NCI-H1694 treated with DMSO at 0.1 percent for 48 hours (cell line): ENCODE results near the gene GSTT2.
"Not testable (repeated sequence)": the region's sequence is repeated elsewhere in the genome, so short reads cannot be mapped to it uniquely, and the experiment has no call there.

Source experiments
- DNase-seq: peaks from one replicate; lab custom pipeline; 2025; lab: John Stamatoyannopoulos, UW

Gene GSTT2

DNA sequence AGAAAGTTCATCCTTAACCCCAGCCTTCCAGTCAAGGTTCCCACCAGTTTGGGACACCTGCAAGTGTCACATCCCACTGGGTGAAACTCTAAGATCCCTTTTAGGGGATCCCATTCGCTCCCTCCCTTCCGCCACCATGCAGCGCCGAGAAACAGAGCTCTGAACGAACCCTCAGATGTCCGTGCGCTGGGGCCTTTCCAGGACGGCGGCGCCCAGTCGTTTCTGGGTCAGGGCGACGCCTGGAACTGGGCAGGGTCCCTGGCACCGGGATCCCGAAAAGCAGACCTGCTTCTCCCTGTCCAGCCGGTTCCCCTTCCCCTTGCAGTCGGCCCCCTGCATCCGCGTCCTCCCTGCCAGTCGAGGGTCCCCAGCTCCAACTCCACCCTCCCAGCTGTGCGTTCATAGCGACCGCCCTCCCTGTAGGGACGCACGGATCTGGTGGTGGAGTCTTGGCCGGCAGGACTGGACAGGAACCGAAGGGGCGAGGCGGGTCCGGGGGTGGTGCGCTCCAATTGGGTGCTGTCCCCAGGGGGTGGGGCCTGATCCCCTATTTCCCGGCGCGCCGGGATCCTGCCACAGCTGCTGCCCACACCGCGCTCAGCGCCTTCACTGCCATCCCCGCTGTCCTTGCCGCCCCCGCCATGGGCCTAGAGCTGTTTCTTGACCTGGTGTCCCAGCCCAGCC lies at the start of gene GSTT2:
GSTT2 (plus strand) TSS at position 578 of the 684 bp plus-strand sequence.
- not testable (repeated sequence) for DNase-seq

DNA sequence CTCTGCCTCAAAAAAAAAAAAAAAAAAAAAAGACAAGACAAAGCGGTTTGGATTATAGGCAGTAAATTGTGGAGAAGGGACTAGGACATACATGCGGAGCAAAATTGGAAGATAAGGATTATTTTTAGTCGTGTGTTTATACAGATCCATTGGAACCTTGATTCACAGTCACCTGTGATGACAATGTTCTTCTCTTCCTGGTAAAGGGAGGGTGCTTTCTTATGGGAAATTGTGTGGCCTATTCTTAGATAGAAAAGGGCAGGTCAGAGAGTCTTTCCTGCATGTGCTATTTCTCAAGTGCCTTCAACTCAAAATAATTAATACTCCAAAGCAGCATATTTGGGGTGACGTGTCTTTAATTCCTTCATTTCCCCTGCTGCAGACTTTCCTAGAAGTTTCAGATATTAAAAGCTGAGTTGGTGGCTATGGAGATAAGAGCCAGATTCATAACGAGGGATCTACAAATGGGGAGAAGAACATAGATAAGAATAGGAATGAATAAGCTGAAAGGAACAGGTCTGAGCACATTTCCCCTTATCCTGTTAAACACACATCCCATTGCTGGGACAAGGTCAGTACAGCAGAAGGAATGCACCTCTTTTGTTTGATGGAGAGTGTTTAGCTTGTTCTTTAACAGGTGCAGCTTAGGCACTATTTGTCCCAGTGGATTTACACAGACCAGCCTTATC lies 41.5 kb upstream of the GSTT2 start:
- no peak for DNase-seq

DNA sequence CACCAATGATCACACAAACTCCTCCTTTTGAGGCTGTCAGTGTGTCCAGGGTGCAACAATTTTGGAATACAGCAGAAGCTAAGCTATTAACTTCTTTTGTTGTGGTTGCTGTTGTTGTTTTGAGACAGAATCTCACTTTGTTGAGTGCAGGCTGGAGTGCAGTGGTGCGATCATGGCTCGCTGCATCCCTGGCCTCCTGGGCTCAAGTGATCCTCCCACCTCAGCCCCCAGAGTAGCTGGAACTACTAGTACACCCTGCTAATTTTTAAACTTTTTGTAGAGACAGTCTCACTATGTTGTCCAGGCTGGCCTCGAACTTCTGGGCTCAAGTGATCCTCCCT lies 40.9 kb upstream of the GSTT2 start:
- DNase-seq = no peak

DNA sequence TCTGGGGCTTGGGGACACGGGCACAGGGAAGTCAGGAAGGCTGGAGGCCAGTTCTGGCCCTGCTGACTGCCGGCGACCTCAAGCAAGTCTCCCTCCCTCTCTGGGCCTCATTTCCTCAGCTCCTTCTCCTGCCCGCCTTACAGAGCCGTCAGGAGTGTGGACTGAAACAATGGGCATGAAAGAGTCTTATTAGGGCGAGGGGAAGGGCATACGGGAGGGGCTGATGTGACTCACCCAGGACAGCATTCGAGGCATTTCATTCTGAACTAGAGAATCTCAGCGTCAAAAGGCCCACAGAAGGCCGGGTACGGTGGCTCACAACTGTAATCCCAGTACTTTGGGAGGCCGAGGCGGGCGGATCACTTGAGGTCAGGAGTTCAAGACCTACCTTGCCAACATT lies 39.8 kb upstream of the GSTT2 start:
- not testable (repeated sequence) for DNase-seq

DNA sequence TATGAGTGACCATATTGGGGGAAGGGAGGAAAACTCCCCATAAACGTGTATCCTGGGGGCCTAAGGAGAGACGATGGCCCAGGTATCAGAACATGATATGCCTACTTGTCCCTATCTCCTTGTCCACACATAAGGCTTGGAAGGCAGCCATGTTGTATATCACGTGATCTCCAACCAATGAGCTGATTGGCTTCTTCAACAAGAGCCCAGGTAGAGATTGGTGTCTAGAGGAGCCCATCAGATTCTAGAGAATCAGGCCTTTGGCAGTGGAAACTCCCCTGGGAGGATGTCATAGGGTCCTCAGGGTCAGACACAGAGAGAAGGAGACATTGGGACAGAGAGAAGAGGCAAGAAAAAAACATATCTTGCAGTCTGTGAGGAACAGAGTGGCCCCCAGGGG lies 32.5 kb upstream of the GSTT2 start:
- DNase-seq = not testable (repeated sequence)

DNA sequence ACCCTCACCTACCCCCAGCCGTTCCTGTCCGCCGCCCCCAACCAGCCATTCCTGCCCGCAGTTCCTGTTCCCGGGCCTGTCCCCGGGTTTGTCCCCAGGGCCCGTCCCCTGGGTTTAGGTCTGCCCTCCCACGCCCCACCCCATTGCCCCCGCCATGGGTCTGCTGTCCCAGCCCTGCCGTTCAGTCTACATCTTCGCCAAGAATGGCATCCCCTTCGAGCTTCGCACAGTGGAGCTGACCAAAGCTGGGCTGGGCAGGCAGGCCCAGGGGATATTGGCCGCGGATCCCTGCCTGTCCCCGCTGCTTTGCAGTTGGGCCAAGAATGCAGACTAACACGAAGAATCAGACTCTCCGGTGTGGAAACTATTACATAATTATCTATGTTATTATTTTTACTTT lies 30.2 kb upstream of the GSTT2 start:
- not testable (repeated sequence) for DNase-seq

DNA sequence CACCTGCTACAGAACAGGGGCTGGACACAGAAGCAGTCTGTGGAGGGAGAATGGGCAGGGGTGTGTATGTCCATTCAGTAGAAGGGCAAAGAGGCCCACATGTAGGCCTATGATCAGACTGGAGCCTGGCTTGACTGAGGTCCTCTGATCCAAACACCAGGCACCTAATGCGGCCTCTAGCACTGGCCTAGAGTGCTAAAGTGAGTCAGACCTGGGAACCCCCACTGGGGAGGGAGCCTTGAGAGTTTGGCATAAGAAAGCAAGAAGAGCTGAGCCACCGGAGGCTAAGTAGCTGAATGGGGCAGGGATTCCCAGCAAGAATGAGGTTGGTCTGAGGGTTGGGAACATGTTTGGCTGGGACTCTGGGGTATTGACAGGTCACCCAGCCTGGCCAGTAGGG lies 28.6 kb upstream of the GSTT2 start:
- DNase-seq = not testable (repeated sequence)

DNA sequence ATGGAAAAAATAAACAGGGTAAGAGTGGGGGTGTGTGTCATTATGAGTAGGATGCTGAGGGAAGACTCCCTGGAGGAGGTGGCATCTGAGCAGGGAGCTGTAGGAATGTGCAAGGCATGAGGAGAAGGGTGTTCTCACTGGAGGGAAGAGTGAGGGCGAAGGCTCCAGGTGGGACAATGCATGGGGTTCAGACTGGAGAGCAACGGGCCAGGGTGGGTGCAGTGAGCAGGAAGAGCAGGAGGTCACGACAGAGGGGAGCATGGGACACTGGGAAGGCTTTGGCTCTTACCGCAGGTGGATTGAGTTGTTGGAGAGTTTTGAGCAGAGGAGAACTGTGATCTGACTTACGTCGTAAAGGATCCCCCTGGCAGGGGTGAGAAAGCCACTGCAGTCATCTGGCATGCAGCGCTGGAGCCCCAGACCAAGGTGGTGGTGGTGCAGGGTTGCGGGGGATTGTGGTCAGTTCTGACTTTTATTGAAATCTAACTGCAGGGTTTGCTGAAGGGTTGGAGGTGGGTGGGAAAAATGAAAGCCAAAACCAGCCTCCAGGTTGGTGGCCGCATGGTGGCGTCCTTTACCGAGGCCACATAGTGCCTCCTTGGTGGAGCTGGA lies 27.0 kb upstream of the GSTT2 start:
- not testable (repeated sequence) for DNase-seq

DNA sequence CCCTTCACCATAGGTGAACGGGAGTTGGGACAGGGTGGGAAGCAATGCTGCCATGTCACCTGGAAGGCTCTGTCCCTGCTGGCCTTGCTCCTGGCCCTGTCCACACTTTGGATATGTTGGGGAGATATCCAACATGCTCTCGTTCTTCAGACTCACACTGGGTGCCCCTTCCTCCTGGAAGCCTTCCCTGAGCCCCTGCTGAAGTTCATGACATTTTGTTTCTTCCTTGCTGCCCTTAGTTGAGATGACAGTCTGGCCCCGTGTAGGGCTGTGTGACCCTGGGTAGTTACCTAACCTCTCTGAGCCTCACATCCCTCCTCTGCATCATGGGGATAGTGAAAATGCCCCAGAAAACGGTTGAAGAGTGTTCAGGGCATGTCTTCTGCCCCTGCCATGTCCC lies 26.4 kb upstream of the GSTT2 start:
- DNase-seq = not testable (repeated sequence)

DNA sequence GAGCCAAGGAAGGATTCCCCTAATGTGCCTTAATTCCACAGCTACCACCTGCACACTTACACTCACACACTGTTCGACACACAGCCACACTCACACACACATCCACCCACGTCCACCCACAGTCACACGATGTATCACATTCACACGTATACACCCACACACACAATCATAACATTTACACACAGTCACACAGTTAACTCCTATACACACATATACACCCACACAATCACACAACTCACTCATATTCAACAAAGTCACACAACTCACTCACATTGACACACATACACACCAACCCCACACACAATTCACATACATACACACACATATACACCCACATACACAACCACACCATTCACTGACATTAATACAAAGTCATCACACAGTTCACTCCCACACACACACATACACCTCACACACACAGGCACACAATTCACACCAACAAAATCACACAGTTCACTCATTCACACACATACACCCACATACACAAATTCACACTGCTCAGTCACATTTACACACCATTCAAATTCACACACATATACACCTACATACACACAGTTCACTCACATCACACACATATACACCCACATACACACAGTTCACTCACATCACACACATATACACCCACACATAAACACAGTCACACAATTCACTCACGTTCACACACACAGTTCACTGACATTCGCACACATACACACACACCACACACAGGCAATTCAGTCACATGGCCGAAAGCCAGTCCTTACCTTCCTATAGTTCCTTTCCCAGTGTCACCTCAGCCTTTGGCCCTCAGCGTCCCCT lies 25.5 kb upstream of the GSTT2 start:
- not testable (repeated sequence) for DNase-seq

DNA sequence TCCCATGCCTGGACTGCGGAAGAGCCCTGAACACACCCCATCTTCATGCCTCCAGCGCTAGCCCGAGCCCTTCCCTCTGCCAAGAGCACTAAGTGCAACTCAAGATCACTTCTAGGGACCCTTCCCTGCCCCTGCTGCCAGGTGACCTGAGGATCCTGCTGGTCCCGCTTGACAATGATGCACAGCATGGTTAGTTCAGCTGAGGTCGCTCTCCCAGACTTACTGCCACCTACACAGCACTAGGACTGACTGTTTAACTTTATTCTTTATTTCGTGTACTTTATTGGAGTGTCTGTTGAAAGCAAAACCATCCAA lies 25.0 kb upstream of the GSTT2 start:
- DNase-seq = not testable (repeated sequence)

DNA sequence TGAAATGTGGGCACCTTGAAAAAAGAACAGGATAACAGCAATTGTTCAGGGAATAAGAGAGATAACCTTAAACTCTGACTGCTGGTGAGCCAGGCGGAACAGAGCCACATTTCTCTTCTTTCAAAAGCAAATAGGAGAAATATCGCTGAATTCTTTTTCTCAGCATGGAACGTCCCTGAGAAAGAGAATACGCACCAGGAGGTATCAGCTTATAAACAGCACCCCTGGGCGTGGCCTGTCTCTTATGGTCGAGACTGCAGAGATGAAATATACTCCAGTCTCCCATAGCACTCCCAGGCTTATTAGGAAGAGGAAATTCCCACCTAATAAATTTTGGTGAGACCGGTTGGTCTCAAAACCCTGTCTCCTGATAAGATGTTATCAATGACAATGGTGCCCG lies 24.0 kb upstream of the GSTT2 start:
- DNase-seq = not testable (repeated sequence)

DNA sequence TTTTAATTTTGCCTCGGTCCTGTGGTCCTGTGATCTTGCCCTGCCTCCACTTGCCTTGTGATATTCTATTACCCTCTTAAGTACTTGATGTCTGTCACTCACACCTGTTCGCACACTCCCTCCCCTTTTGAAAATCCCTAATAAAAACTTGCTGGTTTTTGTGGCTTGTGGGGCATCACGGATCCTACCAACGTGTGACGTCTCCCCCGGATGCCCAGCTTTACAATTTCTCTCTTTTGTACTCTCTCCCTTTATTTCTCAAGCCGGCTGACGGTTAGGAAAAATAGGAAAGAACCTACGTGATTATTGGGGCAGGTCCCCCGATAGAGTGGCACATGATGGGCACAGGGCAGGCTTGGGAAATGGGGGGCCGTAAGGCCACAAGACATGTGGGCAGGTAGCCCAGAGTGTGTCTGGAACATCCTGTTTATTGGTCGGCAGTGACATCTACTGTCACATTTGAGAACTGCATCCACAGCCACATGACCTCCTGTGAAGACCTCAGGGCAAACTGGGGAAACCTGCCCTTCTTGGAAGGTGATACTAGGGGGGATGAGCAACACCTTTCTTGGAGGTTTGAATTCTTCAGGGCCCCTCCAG lies 23.5 kb upstream of the GSTT2 start:
- DNase-seq = peak; percentile 58

DNA sequence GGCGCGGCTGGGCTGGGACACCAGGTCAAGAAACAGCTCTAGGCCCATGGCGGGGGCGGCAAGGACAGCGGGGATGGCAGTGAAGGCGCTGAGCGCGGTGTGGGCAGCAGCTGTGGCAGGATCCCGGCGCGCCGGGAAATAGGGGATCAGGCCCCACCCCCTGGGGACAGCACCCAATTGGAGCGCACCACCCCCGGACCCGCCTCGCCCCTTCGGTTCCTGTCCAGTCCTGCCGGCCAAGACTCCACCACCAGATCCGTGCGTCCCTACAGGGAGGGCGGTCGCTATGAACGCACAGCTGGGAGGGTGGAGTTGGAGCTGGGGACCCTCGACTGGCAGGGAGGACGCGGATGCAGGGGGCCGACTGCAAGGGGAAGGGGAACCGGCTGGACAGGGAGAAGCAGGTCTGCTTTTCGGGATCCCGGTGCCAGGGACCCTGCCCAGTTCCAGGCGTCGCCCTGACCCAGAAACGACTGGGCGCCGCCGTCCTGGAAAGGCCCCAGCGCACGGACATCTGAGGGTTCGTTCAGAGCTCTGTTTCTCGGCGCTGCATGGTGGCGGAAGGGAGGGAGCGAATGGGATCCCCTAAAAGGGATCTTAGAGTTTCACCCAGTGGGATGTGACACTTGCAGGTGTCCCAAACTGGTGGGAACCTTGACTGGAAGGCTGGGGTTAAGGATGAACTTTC lies 18.7 kb upstream of the GSTT2 start, which contains the start of gene GSTT2B:
GSTT2B (minus strand) TSS at position 112 of the 688 bp plus-strand sequence; CDS start at position 48, 64 bp downstream.
- not testable (repeated sequence) for DNase-seq

DNA sequence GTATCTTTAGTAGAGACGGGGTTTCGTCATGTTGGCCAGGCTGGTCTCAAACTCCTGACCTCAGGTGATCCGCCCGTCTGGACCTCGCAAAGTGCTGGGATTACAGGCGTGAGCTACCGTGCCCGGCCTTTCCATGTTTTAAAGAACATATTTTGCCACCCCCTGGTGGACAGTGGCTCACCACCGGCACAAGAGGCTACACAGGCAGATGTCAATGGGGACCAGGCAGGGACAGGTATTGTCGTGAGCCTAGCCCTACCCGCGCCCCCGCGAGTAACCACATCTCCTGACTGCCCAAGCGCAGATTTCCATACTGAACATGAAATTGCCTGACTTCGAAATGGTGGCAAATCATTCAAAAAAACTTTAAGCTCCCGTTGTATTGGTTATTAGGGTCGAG lies 13.8 kb upstream of the GSTT2 start:
- DNase-seq = not testable (repeated sequence)

DNA sequence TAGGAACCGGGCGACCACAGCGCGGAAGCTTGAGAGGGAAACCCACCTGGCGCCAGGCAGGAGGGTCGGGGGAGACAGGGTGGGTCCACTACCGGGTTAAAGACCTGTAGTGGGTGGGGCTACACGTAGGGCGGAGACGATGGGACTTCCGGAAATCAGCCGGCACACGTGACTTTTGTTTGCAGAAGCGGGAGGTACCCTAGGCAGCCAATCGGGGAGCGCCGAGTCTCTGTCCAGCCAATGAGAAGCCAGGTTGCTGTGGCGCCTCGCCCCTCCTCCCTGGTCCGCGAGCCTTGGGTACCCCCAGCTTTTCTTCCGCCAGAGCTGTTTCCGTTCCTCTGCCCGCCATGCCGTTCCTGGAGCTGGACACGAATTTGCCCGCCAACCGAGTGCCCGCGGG lies 13.4 kb upstream of the GSTT2 start, which contains the start of gene DDTL:
DDTL (plus strand) TSS at position 321 of the 400 bp plus-strand sequence; CDS start at position 348, 27 bp downstream.
- DNase-seq = not testable (repeated sequence)

DNA sequence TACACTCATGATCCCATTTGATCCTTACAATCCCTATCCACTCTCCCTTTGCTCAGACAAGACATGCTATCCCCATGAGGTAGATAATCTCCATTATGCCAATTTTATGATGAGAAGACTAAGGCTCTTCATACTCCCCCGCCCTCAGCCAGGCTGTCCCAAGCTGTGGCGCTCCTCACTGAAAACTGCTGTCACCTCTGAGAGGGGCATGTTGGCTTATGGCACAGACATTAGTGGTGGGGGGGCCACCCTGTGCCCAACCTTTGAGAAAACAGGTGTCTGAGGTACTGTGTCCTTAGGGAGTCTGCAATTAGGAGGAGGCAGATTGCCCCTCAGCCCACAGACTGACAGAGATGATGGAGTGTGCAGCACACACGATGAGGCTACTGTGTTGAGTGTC lies 10.9 kb upstream of the GSTT2 start:
- DNase-seq = no peak

DNA sequence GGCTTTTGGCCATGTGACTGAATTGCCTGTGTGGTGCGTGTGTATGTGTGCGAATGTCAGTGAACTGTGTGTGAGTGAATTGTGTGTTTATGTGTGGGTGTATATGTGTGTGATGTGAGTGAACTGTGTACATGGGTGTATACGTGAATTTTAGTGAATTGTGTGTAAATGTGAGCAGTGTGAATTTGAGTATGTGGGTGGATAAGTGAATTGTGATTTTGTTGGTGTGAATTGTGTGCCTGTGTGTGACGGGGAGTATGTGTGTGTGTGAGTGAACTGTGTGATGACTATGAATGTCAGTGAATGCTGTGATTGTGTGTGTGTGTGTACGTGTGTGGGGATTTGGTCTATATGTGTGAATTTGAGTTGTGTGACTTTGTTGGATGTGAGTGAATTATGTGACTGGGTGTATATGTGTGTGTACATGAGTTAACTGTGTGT lies 9.7 kb upstream of the GSTT2 start:
- DNase-seq = no peak

DNA sequence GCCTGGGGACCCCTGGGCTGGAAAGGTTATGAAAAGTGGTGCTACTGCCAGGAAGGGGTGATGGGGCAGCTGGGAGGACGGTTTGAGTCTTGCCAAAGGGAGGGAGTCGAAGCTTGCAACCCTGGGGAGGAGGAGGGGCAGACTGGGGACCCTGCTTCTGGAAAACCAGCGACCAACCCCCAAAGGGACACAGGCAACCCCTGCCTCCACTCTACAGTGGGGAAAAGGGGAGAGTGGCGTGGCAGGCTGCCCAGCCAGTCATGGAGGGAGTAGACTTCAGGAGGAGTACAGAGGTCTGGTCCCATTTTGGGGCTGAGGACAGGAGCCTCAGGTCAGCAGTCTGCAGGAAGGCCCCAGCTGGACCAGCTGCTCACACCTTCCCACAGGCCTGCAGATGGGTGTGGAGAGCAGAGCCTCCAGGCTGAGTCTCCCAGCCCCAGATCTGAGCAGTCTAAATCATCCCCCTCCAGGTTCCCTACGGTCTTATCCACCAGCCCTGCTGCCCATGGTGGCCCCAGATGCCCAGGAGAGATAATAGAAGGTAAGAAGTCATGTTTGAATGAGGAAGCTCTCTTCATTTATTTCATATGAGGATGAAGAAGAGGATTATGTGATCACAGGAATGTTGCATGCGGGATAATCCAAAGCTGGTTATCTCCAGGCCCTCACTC lies 9.0 kb upstream of the GSTT2 start:
- no peak for DNase-seq

DNA sequence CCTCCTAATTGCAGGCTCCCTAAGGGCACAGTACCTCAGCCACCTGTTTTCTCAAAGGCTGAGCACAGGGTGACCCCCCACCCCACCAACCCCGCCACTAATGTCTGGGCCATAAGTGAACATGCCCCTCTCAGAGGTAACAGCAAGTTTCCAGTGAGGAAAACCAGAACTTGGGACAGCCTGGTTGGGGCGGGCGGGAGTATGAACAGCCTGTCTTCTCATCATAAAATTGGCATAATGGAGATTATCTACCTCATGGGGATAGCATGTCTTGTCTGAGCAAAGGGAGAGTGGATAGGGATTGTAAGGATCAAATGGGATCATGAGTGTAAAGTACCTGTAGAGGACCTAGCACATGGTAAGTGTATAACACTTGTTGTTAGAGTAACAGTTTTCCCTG lies 8.0 kb upstream of the GSTT2 start:
- DNase-seq = not testable (repeated sequence)

DNA sequence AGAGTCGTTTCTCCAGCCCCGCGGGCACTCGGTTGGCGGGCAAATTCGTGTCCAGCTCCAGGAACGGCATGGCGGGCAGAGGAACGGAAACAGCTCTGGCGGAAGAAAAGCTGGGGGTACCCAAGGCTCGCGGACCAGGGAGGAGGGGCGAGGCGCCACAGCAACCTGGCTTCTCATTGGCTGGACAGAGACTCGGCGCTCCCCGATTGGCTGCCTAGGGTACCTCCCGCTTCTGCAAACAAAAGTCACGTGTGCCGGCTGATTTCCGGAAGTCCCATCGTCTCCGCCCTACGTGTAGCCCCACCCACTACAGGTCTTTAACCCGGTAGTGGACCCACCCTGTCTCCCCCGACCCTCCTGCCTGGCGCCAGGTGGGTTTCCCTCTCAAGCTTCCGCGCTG lies 5.6 kb upstream of the GSTT2 start, which contains the start of gene DDT:
DDT (minus strand) TSS at position 97 of the 400 bp plus-strand sequence; CDS start at position 70, 27 bp downstream.
- not testable (repeated sequence) for DNase-seq
